Frontal cortex (tissue), 4 donors: ENCODE results near the gene TCF12. TPM values are rescaled to one million over a fixed set of nuclear protein-coding genes. Genes with fewer than 3 reads are reported as not detected.
"Not testable (repeated sequence)": the region's sequence is repeated elsewhere in the genome, so short reads cannot be mapped to it uniquely, and the experiment has no call there.

ENCODE experiments used
- DNase-seq, 2 donors: peaks; one replicate each; pipeline ENCODE4 v3.0.0; 2012; ENCODE audit warnings: low spot score in 2 of 2
- FAIRE-seq: peaks from 2 replicates; lab custom pipeline; 2012; peaks lifted over from hg19 to GRCh38; lab: Jason Lieb, UNC
- total RNA-seq: library from RNA; depleted of rRNA; stranded (reverse); fragments of >200 nt; gene quantifications from one replicate; pipeline ENCODE4 v1.2.3, GENCODE V29; 2014
- donor health status: control.
- donor health status: control.
- donor health status: control.

Gene TCF12
- total RNA-seq, 1 donor from 2014 or later, result 87.2 TPM

DNA sequence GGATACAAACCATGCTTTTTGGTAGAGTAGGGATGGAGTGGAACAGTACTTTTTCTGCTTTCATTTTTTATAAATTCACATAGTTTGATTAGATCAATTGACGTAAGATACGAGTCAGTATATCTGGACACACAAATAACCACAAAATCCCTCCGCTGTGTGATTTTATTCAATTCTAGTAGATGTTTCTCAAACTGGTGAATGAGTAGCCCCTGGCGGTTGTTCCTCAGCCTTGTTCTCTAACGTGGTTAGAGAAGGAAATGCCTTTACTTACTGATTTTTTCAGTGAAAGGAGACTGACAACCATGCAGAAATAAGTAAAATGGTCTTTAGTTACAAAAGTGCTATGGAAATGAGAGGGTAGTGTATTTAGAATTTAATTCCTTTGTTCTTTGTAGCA lies 161.0 kb downstream of the TCF12 start:
- DNase-seq (no peak), FAIRE-seq (peak; percentile 3)

DNA sequence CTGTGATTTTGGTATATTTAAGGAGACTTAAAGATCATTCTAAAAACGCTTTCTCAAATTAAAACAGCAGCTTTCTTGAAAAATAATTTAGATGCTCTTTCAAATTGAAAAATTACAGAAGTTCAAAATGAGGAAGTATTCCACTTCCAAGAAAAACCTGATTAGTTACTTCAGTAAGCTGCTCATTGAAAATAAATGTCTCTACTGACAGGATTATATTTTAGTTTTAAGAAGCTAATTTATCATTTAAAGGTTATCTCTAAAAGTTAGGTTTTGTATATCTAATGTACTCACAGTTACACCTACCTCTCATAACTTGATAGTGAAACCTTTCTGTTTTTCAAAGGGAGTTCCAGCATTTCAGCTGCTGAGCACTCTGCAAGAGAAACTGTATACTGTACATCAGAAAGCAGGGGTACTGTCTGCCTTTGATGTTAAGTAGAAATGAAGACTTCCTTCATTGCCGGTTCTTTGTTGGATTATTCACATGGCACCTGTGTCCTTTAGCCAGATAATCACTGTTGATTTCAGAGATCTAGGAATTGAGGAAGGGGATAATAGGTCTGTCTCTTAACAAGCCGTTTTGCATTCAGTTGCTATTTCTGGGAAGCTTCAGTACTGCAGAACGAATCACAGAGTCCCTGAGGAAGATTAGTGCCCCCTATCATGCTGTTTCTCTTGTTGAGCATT lies 161.6 kb downstream of the TCF12 start:
- no peak for DNase-seq

DNA sequence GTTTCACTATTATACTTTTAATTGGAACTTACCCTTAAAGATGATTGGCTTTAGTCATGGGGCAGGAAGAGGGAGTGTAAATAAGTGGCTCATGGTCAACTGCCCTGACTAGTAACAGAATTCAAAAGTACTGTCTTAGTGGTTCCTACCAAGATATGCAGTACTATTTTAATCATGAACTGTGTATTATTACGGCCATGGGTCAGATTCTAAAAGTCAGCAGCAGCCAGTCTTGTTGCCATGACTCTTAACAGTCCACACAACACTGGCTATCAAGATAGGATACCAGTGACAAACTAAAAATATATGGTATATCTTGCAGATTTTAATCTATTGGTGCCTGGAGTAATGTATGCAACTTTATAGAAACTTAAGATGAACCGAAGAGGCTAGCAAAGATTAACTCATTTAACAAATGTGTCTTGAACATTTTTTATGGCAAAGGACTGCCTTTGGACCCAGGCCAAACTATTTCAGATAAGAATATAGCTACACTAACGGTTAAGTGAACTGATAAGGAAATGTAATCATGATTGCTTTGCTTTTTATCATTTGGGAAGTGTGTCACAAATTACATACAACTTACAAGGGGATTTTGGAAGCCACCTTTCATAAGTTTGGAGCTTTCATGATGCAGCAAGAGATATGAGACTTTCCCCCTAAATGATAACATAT lies 163.7 kb downstream of the TCF12 start:
- no peak for DNase-seq

More for the DNA sequence above, 161.6 kb downstream of the TCF12 start:
- no peak for FAIRE-seq

GRCh38 chr15:57084192-57084591 lies 165.7 kb downstream of the TCF12 start:
- FAIRE-seq (no peak), DNase-seq (no peak)

More for the DNA sequence above, 163.7 kb downstream of the TCF12 start:
- no peak for FAIRE-seq

DNA sequence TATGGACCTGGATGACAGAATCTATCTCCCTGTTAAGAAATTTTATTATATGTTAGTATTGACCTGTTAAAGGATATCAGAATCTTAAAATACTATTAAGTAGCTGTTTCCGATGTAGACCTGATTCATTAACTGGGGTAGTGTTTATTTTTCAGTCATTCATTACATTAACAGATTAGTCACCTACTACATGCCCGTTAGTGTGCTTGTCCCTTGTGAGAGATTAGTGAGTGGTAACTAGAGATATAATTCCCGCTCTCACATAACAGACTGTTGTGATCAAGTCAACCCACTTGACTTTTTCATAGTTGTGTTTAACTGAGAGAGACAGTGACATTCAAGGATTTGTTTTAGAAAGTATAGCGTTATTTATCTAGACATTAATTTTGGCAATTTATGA lies 166.8 kb downstream of the TCF12 start:
- DNase-seq, result no peak
- FAIRE-seq, result no peak

- FAIRE-seq (no peak), DNase-seq (no peak)
Measured at GRCh38 chr15:57086857-57087427, 168.5 kb downstream of the TCF12 start.

- no peak for FAIRE-seq
- no peak for DNase-seq
Measured at GRCh38 chr15:57089815-57090495, 171.5 kb downstream of the TCF12 start.

- DNase-seq (no peak), FAIRE-seq (no peak)
Measured at GRCh38 chr15:57090496-57090859, 172.0 kb downstream of the TCF12 start.

DNA sequence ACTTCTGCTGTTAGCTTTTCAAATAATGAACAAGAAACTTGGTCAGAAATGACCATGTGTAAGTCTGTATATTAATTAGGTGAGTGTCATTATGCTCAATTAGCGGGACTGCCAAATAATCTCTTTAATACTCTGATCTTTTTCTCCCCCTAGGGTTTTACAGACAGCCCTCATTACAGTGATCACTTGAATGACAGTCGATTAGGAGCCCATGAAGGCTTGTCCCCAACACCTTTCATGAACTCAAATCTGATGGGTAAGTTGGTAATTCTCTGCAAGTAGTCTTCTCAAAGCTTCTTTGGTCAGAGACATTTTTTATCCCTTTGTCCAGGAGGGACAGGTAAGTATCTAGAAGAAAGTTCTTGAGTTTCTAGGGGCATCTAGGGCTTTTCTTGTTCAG lies 173.2 kb downstream of the TCF12 start:
- no peak for DNase-seq
- no peak for FAIRE-seq

DNA sequence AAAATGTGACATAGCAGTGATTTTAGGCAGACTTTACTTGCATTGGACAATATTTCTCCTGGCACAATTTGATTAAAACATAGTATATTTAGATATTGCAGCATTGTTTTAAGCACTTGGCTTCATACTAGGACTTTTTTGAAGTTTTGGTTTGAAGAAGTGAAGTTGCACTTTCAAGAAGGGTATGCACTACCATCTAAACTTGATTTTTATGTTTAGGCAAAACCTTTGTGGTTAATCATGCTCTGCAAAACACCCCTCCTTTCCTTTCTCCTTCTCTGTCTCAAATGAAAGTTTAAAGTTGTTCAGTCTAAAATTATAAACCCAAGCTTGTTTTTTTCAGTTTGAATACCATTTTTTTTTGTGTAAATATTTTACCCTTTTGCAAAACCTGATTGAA lies 173.8 kb downstream of the TCF12 start:
- no peak for DNase-seq
- no peak for FAIRE-seq

GRCh38 chr15:57094321-57095257 lies 176.1 kb downstream of the TCF12 start:
- DNase-seq, result no peak
- no peak for FAIRE-seq

GRCh38 chr15:57095896-57096295 lies 177.5 kb downstream of the TCF12 start:
- no peak for FAIRE-seq
- no peak for DNase-seq

DNA sequence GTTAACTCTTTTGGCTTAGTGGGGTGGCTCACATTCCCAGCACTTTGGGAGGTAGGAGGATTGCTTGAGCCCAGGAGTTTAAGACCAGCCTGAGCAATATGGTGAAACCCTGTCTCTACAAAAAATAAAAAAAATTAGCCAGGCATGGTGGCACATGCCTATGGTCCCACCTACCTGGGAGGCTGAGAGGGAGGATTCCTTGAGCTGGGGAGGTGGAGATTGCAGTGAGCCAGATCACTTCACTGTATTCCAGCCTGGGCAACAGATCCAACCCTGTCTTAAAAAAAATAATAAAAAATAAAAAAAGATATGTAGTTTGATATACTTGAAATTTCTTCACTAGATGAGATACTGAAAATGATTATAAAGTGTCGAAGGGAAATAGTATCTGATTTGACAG lies 178.8 kb downstream of the TCF12 start:
- FAIRE-seq, result peak; percentile 24
- no peak for DNase-seq

DNA sequence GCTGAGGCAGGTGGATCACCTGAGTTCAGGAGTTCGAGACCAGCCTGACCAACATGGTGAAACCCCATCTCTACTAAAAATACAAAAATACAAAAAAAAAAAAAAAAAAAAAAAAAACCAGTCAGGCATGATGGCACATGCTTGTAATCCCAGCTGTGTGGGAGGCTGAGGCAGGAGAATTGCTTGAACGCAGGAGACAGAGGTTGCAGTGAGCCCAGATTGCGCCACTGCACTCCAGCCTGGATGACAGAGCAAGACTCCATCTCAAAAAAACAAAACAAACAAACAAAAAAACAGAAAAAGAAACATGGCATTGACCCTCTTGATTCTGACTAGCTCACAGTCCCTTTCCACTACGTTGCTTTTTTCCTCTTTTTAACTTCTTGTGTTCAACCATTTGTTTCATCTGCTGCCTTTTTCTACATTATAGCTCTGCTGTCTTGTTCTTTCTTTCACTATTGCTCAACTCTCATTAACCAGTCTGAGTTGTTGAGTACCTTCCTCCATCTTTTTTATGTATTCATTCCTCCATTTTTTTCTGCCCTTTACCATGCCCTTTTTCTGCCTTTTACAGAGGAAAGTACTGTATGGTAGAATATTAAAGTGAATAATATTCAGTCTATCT lies 179.6 kb downstream of the TCF12 start:
- not testable (repeated sequence) for FAIRE-seq, DNase-seq

DNA sequence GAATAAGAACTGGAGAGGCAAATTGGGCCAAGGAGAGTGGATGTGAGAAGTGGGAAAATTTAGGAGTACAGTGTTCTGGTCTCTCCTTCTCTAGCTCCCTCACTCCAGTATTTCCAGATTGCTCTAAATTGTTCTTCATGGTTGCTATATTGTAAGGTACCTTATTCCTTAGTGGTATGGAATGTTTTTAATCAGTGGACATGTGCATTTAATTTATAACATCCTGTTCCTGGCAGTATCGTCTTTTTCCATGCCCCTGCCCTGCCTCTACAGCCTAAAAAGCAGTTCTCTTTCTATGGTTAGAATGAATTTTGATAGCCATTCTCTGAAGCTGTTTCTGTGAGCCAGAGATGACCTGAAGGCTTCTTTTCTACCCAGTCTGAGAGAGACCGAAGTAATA lies 180.5 kb downstream of the TCF12 start:
- DNase-seq (no peak), FAIRE-seq (no peak)

DNA sequence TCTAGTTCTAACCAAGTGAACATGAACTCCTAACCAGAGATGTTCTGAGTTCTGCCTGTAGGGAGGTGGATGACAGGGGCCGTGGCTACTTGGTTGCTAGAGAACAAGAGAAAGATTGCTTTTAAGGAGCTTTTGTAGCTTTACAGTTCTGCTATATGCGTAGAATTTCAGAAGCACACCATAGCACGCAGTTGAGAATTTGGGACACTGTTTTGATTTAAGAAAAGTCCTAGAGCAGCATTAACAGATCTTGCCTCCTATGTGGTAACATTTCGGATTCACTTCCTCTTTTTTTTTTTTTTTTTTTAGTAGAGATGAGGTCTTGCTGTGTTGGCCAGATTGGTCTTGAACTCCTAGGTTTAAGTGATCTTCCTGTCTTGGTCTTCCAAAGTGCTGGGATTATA lies 181.7 kb downstream of the TCF12 start:
- FAIRE-seq, result no peak
- no peak for DNase-seq

DNA sequence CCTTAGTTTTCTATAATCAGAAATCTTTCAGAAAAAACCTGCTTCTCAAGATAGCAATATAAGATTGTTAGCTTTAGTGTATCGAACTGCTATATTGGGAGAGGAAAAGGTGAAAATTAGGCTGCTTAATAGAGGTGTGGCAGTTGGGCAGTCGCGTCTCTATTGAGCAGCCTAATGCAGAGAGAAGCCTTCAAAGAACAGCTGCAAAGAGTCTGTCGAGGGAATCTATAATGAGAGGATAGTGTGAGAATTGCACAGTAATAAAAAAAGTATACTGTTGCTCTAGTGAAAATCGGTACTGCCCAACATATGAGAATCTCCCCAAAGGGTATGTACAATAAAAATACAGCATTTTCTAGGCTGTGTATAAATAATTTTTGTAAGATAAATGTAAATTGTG lies 184.4 kb downstream of the TCF12 start:
- DNase-seq (no peak), FAIRE-seq (no peak)

DNA sequence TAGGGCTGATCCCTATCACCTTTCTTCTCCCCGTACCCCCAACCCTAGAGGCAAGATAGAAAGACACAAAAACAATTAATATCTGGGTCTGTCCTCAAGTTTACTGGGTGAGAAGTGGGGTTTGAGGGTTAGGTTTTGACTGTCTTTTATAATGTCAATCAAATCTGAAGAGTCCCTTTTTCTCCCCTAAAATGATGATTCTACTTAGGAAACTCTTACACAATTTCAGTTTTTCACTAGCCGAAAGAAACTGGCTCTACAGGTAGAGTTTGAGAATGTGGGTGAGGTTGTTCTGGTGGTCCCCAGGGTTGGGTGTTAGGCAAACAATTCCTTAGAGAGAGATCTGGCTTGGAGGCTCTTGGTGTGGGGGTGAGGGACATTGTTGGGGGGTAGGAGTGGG lies 189.9 kb downstream of the TCF12 start:
- FAIRE-seq (no peak), DNase-seq (no peak)

- DNase-seq, result no peak
- FAIRE-seq, result no peak
Measured at GRCh38 chr15:57109005-57109404, 190.6 kb downstream of the TCF12 start.
